Keratinocyte (primary cell): ENCODE results near the gene ATAD1. TPM values are rescaled to one million over a fixed set of nuclear protein-coding genes. Genes with fewer than 3 reads are reported as not detected.

Experiments used
- DNase-seq: peaks from one replicate; pipeline ENCODE4 v3.0.0-alpha.2; 2011; ENCODE audit warnings: low read depth, missing footprints, low spot score
- FAIRE-seq: peaks from 2 replicates; lab custom pipeline; 2011; peaks lifted over from hg19 to GRCh38; lab: Jason Lieb, UNC
- H2AFZ ChIP-seq: 2 replicates; pipeline ENCODE4 v1.6.0; 2012; ENCODE audit warnings: low read length, control low read depth, inconsistent platforms; ENCODE audit not compliant: control insufficient read depth
- H3K27ac ChIP-seq: 2 replicates; pipeline ENCODE4 v1.5.1; 2011; ENCODE audit warnings: low read length; ENCODE audit not compliant: control insufficient read depth, insufficient read depth
- H3K27me3 ChIP-seq: 3 replicates; pipeline ENCODE4 v1.6.0; 2011; ENCODE audit warnings: low read length; ENCODE audit not compliant: control insufficient read depth, insufficient read depth; ENCODE audit errors: extremely low read depth
- H3K36me3 ChIP-seq, 2 experiments: 2 replicates in 1 of 2; 3 replicates in 1 of 2; pipeline ENCODE4 v1.5.1; 2011; ENCODE audit warnings: low read length in 2 of 2, mild to moderate bottlenecking in 1 of 2; ENCODE audit not compliant: control insufficient read depth in 2 of 2, insufficient read depth in 2 of 2; ENCODE audit errors: extremely low read depth in 1 of 2
- H3K4me1 ChIP-seq: 3 replicates; pipeline ENCODE4 v1.5.1; 2011; ENCODE audit warnings: low read length; ENCODE audit not compliant: control insufficient read depth, insufficient read depth; ENCODE audit errors: extremely low read depth
- H3K4me2 ChIP-seq: 3 replicates; pipeline ENCODE4 v1.6.0; 2011; ENCODE audit warnings: low read depth, low read length; ENCODE audit not compliant: control insufficient read depth, insufficient read depth; ENCODE audit errors: extremely low read depth
- H3K4me3 ChIP-seq, 3 experiments: fragments of 200-600 bp in 1 of 3; sonication (generic) in 1 of 3; 2 replicates in 2 of 3; 3 replicates in 1 of 3; pipeline ENCODE4 v1.5.1; 2011 to 2016; ENCODE audit warnings: low read length in 3 of 3, mild to moderate bottlenecking in 3 of 3, control low read depth in 2 of 3, inconsistent platforms in 1 of 3, low read depth in 1 of 3, mixed read lengths in 1 of 3, mixed run types in 1 of 3, moderate library complexity in 1 of 3; ENCODE audit not compliant: control insufficient read depth in 2 of 3, insufficient read depth in 2 of 3; ENCODE audit errors: extremely low read depth in 1 of 3
- H3K79me2 ChIP-seq: 2 replicates; pipeline ENCODE4 v1.6.0; 2012; ENCODE audit warnings: low read length; ENCODE audit not compliant: control insufficient read depth, insufficient read depth
- H3K9ac ChIP-seq: 3 replicates; pipeline ENCODE4 v1.6.0; 2011; ENCODE audit warnings: low read length; ENCODE audit not compliant: control insufficient read depth, insufficient read depth; ENCODE audit errors: extremely low read depth
- H3K9me1 ChIP-seq: 3 replicates; pipeline ENCODE4 v1.6.0; 2011; ENCODE audit warnings: low read length; ENCODE audit not compliant: control insufficient read depth, insufficient read depth; ENCODE audit errors: extremely low read depth
- H3K9me3 ChIP-seq: 2 replicates; pipeline ENCODE4 v1.5.1; 2012; ENCODE audit warnings: low read depth, low read length; ENCODE audit not compliant: control insufficient read depth
- H4K20me1 ChIP-seq: 3 replicates; pipeline ENCODE4 v1.6.0; 2011; ENCODE audit warnings: low read length; ENCODE audit not compliant: control insufficient read depth, insufficient read depth; ENCODE audit errors: extremely low read depth
- EZH2 ChIP-seq: IDR thresholded peaks from one replicate; pipeline ENCODE4 v1.6.1; 2012; ENCODE audit warnings: inconsistent platforms, mild to moderate bottlenecking, low read length, moderate library complexity
- dilution Hi-C: fragments of 300-500 bp; cut with MboI; formaldehyde crosslinking; loops from one replicate; pipeline ENCODE4 v1.7.0; 2020; ENCODE audit warnings: low sequenced_read_pairs; ENCODE audit not compliant: extremely low pct_ligation_motif_present
- polyA plus RNA-seq, 5 experiments: library from polyadenylated mRNA; depleted of rRNA in 3 of 5; stranded (reverse) in 3 of 5; stranded (forward) in 1 of 5; unstranded in 1 of 5; fragments of >200 nt; gene quantifications; 1 replicate in 1 of 5; 2 replicates in 3 of 5; 3 replicates in 1 of 5; pipeline versions ENCODE4 v1.2.1 to v1.2.3, GENCODE V29; 2011 to 2012; ENCODE audit warnings: missing spikeins in 2 of 5, low read depth in 1 of 5, low replicate concordance in 1 of 5
- TF ChIP-seq, protein P1 (sequence below), 3 experiments: IDR thresholded peaks in 1 of 3; conservative IDR thresholded peaks in 1 of 3; optimal IDR thresholded peaks in 1 of 3; 2 replicates in 2 of 3; 3 replicates in 1 of 3; pipeline versions ENCODE3 to v1.5.1; 2011; ENCODE audit warnings: low read length in 3 of 3, mild to moderate bottlenecking in 3 of 3, moderate library complexity in 2 of 3, control low read depth in 1 of 3, inconsistent platforms in 1 of 3; ENCODE audit not compliant: insufficient read depth in 2 of 3; ENCODE audit errors: extremely low read depth in 1 of 3

The ATAD1 gene
- polyA plus RNA-seq, 1 donor (not counting 4 experiments of a cell fraction or from before 2014, with no cell fraction given) = 51.0 TPM

DNA sequence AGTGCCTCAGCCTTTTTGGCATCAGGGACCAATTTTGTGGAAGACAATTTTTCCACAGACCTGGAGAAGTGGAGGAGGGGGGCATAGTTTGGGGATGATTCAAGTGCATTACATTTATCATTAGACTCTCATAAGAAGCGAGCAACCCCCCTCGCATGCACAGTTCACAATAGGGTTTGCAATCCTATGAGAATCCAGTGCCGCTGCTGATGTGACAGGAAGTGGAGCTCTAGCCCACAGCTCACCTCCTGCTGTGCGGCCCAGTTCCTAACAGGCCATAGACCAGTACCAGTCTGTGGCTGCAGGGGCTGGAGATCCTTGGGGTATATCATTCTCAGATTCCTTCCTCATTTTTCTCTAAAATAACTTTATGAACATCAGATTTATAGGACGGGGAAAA lies 50.8 kb downstream of the ATAD1 start:
- peaks cover 3 to 10% of the 10 kb centered on the region in 2 experiments for H3K36me3 ChIP-seq
- H3K27me3 ChIP-seq = no peaks in the 10 kb centered on the region
- dilution Hi-C loops = no loop called here
- no peak for FAIRE-seq
- DNase-seq = no peak
- H3K4me2 ChIP-seq = no peak overlapping the region
- TF ChIP-seq, protein P1, sequence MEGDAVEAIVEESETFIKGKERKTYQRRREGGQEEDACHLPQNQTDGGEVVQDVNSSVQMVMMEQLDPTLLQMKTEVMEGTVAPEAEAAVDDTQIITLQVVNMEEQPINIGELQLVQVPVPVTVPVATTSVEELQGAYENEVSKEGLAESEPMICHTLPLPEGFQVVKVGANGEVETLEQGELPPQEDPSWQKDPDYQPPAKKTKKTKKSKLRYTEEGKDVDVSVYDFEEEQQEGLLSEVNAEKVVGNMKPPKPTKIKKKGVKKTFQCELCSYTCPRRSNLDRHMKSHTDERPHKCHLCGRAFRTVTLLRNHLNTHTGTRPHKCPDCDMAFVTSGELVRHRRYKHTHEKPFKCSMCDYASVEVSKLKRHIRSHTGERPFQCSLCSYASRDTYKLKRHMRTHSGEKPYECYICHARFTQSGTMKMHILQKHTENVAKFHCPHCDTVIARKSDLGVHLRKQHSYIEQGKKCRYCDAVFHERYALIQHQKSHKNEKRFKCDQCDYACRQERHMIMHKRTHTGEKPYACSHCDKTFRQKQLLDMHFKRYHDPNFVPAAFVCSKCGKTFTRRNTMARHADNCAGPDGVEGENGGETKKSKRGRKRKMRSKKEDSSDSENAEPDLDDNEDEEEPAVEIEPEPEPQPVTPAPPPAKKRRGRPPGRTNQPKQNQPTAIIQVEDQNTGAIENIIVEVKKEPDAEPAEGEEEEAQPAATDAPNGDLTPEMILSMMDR (optimal IDR thresholded peaks at IDR 0.05 in 1 of 3, IDR thresholded peaks at IDR 0.05 in 1 of 3, conservative IDR thresholded peaks at IDR 0.05 in 1 of 3; ENCODE audit: extremely low read depth in 1 of 3, insufficient read depth in 2 of 3, low read length in 3 of 3) = no peak
- TF ChIP-seq EZH2 = no peak
- peaks cover 2% of the 10 kb centered on the region for H3K4me1 ChIP-seq
- no peak overlapping the region for H3K9ac ChIP-seq
- no peaks in the 10 kb centered on the region for H3K9me1 ChIP-seq
- H3K4me3 ChIP-seq = no peak overlapping the region
- H3K79me2 ChIP-seq = no peaks in the 10 kb centered on the region
- no peaks in the 10 kb centered on the region for H3K9me3 ChIP-seq
- no peaks in the 10 kb centered on the region for H4K20me1 ChIP-seq
- H2AFZ ChIP-seq = no peak overlapping the region
- no peak overlapping the region for H3K27ac ChIP-seq

GRCh38 chr10:87765666-87766376 lies 52.2 kb downstream of the ATAD1 start:
- no peaks in the 10 kb centered on the region for H3K79me2 ChIP-seq
- no peaks in the 10 kb centered on the region for H3K9me1 ChIP-seq
- no peak overlapping the region for H3K4me2 ChIP-seq
- H3K27me3 ChIP-seq = no peaks in the 10 kb centered on the region
- no peaks in the 10 kb centered on the region for H3K9me3 ChIP-seq
- H3K4me1 ChIP-seq = peaks cover 5% of the 10 kb centered on the region
- H4K20me1 ChIP-seq = no peaks in the 10 kb centered on the region
- no peak overlapping the region for H2AFZ ChIP-seq
- TF ChIP-seq, protein P1 (optimal IDR thresholded peaks at IDR 0.05 in 1 of 3, IDR thresholded peaks at IDR 0.05 in 1 of 3, conservative IDR thresholded peaks at IDR 0.05 in 1 of 3; ENCODE audit: extremely low read depth in 1 of 3, insufficient read depth in 2 of 3, low read length in 3 of 3) = no peak
- no peak for TF ChIP-seq EZH2
- FAIRE-seq (no peak), DNase-seq (no peak)
- dilution Hi-C loops = no loop called here
- H3K27ac ChIP-seq = no peak overlapping the region
- no peak overlapping the region for H3K9ac ChIP-seq
- H3K4me3 ChIP-seq = no peak overlapping the region
- H3K36me3 ChIP-seq = peaks cover 3 to 10% of the 10 kb centered on the region in 2 experiments
